22Rv1 (cell line): ENCODE data around the gene MIPOL1.

Experiments
- CTCF ChIP-seq: fragments of 450-650 bp; IDR thresholded peaks from 2 replicates; pipeline ENCODE4 v1.5.1; 2017; ENCODE audit warnings: mild to moderate bottlenecking
- ZFX ChIP-seq: fragments of 450-650 bp; IDR thresholded peaks from 2 replicates; pipeline ENCODE4 v1.6.1; 2017; ENCODE audit warnings: antibody characterized with exemption, borderline replicate concordance

DNA sequence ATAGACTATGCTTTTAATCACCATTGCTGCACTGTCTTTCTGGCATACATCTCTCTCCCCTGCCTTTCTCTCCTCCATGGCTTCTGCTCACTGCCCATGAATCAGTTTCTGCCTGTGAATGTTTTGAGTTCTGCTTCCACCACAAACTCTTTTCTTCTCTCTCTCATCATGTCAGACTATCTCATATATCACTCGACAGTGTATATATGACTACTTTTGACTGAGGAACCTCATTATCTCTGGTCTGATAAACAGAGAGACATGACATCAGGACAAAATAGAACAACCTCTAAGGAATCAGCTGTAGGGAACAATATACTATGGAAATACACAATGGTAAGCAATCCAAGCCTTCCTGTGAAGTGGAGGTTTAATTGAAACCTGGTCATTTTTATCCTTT lies 219.4 kb downstream of the MIPOL1 start:
- no peak for TF ChIP-seq CTCF
- no peak for TF ChIP-seq ZFX
